OCI-LY1 (cell line): ENCODE results near the gene RCBTB1.

ENCODE experiments used
- EZH2 ChIP-seq: fragments of 200-600 bp; sonication (generic), shearing (Covaris generic); IDR thresholded peaks from 2 replicates; pipeline ENCODE4 v1.8.0; 2017; ENCODE audit warnings: borderline replicate concordance, mixed run types, mild to moderate bottlenecking, antibody characterized with exemption, low read length, moderate library complexity, mixed read lengths
- TF ChIP-seq, protein P1 (sequence below): fragments of 200-600 bp; sonication (generic), shearing (Covaris generic); IDR thresholded peaks from 2 replicates; pipeline ENCODE4 v1.5.1; 2017; ENCODE audit warnings: mild to moderate bottlenecking, antibody characterized with exemption, low read length, moderate library complexity, mixed read lengths

DNA sequence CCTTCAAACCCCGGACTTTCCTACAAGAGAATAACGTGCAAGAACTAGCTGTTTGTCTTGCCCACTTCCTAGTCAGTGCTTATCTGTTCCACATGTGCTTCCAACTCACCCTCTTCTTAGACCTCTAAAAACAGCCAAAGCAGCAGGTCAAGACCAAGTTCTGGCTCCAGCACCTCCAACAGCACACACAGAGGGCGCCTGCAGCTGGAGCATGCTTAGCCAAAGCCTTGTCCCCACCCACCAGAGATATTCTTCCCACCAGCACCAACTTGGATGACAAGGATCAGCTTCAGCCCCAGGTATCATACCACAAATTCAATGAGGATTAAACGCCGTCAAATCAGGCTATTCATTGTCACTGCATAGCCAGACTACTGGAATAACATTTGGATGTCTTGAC lies 17.9 kb downstream of the RCBTB1 start:
- TF ChIP-seq, protein P1, sequence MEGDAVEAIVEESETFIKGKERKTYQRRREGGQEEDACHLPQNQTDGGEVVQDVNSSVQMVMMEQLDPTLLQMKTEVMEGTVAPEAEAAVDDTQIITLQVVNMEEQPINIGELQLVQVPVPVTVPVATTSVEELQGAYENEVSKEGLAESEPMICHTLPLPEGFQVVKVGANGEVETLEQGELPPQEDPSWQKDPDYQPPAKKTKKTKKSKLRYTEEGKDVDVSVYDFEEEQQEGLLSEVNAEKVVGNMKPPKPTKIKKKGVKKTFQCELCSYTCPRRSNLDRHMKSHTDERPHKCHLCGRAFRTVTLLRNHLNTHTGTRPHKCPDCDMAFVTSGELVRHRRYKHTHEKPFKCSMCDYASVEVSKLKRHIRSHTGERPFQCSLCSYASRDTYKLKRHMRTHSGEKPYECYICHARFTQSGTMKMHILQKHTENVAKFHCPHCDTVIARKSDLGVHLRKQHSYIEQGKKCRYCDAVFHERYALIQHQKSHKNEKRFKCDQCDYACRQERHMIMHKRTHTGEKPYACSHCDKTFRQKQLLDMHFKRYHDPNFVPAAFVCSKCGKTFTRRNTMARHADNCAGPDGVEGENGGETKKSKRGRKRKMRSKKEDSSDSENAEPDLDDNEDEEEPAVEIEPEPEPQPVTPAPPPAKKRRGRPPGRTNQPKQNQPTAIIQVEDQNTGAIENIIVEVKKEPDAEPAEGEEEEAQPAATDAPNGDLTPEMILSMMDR, result no peak
- TF ChIP-seq EZH2, result no peak
